Activated T-helper 2 cell treated with anti-CD3 and anti-CD28 coated beads, Interferon-gamma antibody, Interleukin-2, Interleukin-4, amounts not matched to agents 10 μg/mL and 5 μg/mL and 100 μg/mL, durations not matched to agents 14 hours and 24 hours and 36 hours (primary cell): Measurements from ENCODE around the gene ZNF705A. TPM values are rescaled to one million over a fixed set of nuclear protein-coding genes. Genes with fewer than 3 reads are reported as not detected.
"Not testable (repeated sequence)": the region's sequence is repeated elsewhere in the genome, so short reads cannot be mapped to it uniquely, and the experiment has no call there.

Source experiments
- DNase-seq: peaks from one replicate; pipeline ENCODE4 v3.0.0; 2021; ENCODE audit warnings: low spot score
- H3K27ac Mint-ChIP-seq: one replicate; pipeline ENCODE4 v1.8.0; 2021; ENCODE audit warnings: mixed read lengths
- H3K27me3 Mint-ChIP-seq: one replicate; pipeline ENCODE4 v1.8.0; 2021; ENCODE audit warnings: low read depth, mixed read lengths
- H3K36me3 Mint-ChIP-seq: one replicate; pipeline ENCODE4 v1.8.0; 2021; ENCODE audit warnings: low read depth, mixed read lengths
- H3K4me1 Mint-ChIP-seq: one replicate; pipeline ENCODE4 v1.8.0; 2021; ENCODE audit warnings: low read depth, mixed read lengths
- H3K4me3 Mint-ChIP-seq: one replicate; pipeline ENCODE4 v1.8.0; 2021; ENCODE audit warnings: low read depth, mild to moderate bottlenecking, moderate library complexity, mixed read lengths
- H3K9me3 Mint-ChIP-seq: one replicate; pipeline ENCODE4 v1.8.0; 2021; ENCODE audit warnings: mixed read lengths
- intact Hi-C: fragments of 100-400 bp; cut with micrococcal nuclease; formaldehyde crosslinking; loops from one replicate; pipeline ENCODE4 v1.15.1; 2023
- total RNA-seq: library from RNA; stranded (reverse); gene quantifications from 2 replicates; pipeline ENCODE4 v1.2.3, GENCODE V29; 2022

ZNF705A gene
- total RNA-seq, 1 donor from 2014 or later = not detected

- H3K27me3 Mint-ChIP-seq, DNase-seq, H3K4me1 Mint-ChIP-seq, H3K36me3 Mint-ChIP-seq, H3K9me3 Mint-ChIP-seq, intact Hi-C loops, H3K27ac Mint-ChIP-seq, H3K4me3 Mint-ChIP-seq: not testable (repeated sequence)
Measured at GRCh38 chr12:8221844-8222243, 65.0 kb downstream of the ZNF705A start.

- H3K27me3 Mint-ChIP-seq, H3K4me1 Mint-ChIP-seq, DNase-seq, H3K27ac Mint-ChIP-seq, H3K9me3 Mint-ChIP-seq, H3K36me3 Mint-ChIP-seq, H3K4me3 Mint-ChIP-seq, intact Hi-C loops: not testable (repeated sequence)
Measured at GRCh38 chr12:8222303-8222702, 65.5 kb downstream of the ZNF705A start.

GRCh38 chr12:8223646-8224045 is 66.8 kb downstream of the ZNF705A start:
- H3K27ac Mint-ChIP-seq, H3K4me3 Mint-ChIP-seq, intact Hi-C loops, H3K4me1 Mint-ChIP-seq, H3K9me3 Mint-ChIP-seq, DNase-seq, H3K27me3 Mint-ChIP-seq, H3K36me3 Mint-ChIP-seq: not testable (repeated sequence)

- H3K4me1 Mint-ChIP-seq, H3K9me3 Mint-ChIP-seq, H3K27ac Mint-ChIP-seq, DNase-seq, intact Hi-C loops, H3K4me3 Mint-ChIP-seq, H3K36me3 Mint-ChIP-seq, H3K27me3 Mint-ChIP-seq: not testable (repeated sequence)
Measured at GRCh38 chr12:8224782-8225181, 68.0 kb downstream of the ZNF705A start.

- no peaks in the 10 kb centered on the region for H3K9me3 Mint-ChIP-seq
- no peak for DNase-seq
- H3K36me3 Mint-ChIP-seq = no peaks in the 10 kb centered on the region
- H3K4me1 Mint-ChIP-seq = peaks cover 3% of the 10 kb centered on the region
- H3K4me3 Mint-ChIP-seq = no peak overlapping the region
- H3K27me3 Mint-ChIP-seq = no peaks in the 10 kb centered on the region
- intact Hi-C loops = no loop called here
- no peak overlapping the region for H3K27ac Mint-ChIP-seq
Measured at GRCh38 chr12:8226355-8226754, 69.5 kb downstream of the ZNF705A start.

- DNase-seq, intact Hi-C loops, H3K4me1 Mint-ChIP-seq, H3K36me3 Mint-ChIP-seq, H3K9me3 Mint-ChIP-seq, H3K27ac Mint-ChIP-seq, H3K27me3 Mint-ChIP-seq: not testable (repeated sequence)
- H3K4me3 Mint-ChIP-seq = peak within 1 kb of the TSS; percentile 66
Measured at GRCh38 chr12:8226992-8227731, 70.3 kb downstream of the ZNF705A start, which contains the start of gene FAM90A1. FAM90A1 (minus strand) TSS chr12:8227618; CDS start chr12:8224832, 2,786 bp downstream.

GRCh38 chr12:8227732-8228077 is 70.9 kb downstream of the ZNF705A start:
- H3K36me3 Mint-ChIP-seq, intact Hi-C loops, DNase-seq, H3K9me3 Mint-ChIP-seq, H3K27me3 Mint-ChIP-seq, H3K27ac Mint-ChIP-seq, H3K4me1 Mint-ChIP-seq: not testable (repeated sequence)
- peak overlapping the region; percentile 60 for H3K4me3 Mint-ChIP-seq

- H3K27me3 Mint-ChIP-seq, DNase-seq, H3K27ac Mint-ChIP-seq, intact Hi-C loops, H3K36me3 Mint-ChIP-seq, H3K4me1 Mint-ChIP-seq, H3K9me3 Mint-ChIP-seq: not testable (repeated sequence)
- peak overlapping the region; percentile 66 for H3K4me3 Mint-ChIP-seq
Measured at GRCh38 chr12:8228607-8229006, 71.8 kb downstream of the ZNF705A start.

- intact Hi-C loops, H3K27ac Mint-ChIP-seq, H3K4me3 Mint-ChIP-seq, H3K36me3 Mint-ChIP-seq, DNase-seq, H3K4me1 Mint-ChIP-seq, H3K27me3 Mint-ChIP-seq, H3K9me3 Mint-ChIP-seq: not testable (repeated sequence)
Measured at GRCh38 chr12:8229486-8229885, 72.7 kb downstream of the ZNF705A start.

Other genes starting within 250 kb of the ZNF705A start
- 456 and 474 TPM in 2 replicates for gene SLC2A3, start 220.8 kb upstream of the ZNF705A start, total RNA-seq
- 16.5 and 16.8 TPM in 2 replicates for gene FOXJ2, start 124.3 kb upstream of the ZNF705A start, total RNA-seq
- 0.50 and 0.62 TPM in 2 replicates for gene C3AR1, start 90.7 kb upstream of the ZNF705A start, total RNA-seq
- 25.7 and 27.9 TPM in 2 replicates for gene NECAP1, start 74.7 kb upstream of the ZNF705A start, total RNA-seq
- 0.94 TPM in 1 of 2 replicates, not detected in the other for gene CLEC4A, start 33.4 kb upstream of the ZNF705A start, total RNA-seq
- gene FAM90A1, start 70.6 kb downstream of the ZNF705A start, total RNA-seq = 0.14 and 0.25 TPM in 2 replicates